Measurements from ENCODE around the gene RABGAP1.

Gene RABGAP1

GRCh38 chr9:122998448-122998847, 57.6 kb downstream of the RABGAP1 start:
- H3K27me3 ChIP-seq (replicated peaks; ENCODE audit: insufficient read depth, low read length): no peaks in the 10 kb centered on the region
- no peak overlapping the region for H2AFZ ChIP-seq (ENCODE audit: low read length)
- no peak overlapping the region for H3K4me3 ChIP-seq (ENCODE audit: low read length)
- no peak for TF ChIP-seq EZH2 (optimal IDR thresholded peaks at IDR 0.05; ENCODE audit: low read depth, low read length)
- TF ChIP-seq, protein P1, sequence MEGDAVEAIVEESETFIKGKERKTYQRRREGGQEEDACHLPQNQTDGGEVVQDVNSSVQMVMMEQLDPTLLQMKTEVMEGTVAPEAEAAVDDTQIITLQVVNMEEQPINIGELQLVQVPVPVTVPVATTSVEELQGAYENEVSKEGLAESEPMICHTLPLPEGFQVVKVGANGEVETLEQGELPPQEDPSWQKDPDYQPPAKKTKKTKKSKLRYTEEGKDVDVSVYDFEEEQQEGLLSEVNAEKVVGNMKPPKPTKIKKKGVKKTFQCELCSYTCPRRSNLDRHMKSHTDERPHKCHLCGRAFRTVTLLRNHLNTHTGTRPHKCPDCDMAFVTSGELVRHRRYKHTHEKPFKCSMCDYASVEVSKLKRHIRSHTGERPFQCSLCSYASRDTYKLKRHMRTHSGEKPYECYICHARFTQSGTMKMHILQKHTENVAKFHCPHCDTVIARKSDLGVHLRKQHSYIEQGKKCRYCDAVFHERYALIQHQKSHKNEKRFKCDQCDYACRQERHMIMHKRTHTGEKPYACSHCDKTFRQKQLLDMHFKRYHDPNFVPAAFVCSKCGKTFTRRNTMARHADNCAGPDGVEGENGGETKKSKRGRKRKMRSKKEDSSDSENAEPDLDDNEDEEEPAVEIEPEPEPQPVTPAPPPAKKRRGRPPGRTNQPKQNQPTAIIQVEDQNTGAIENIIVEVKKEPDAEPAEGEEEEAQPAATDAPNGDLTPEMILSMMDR (IDR thresholded peaks at IDR 0.05; ENCODE audit: low read length): no peak
- no peak for TF ChIP-seq EZH2phosphoT487 (IDR thresholded peaks at IDR 0.05; ENCODE audit: low read length)
- no peaks in the 10 kb centered on the region for H3K9me2 ChIP-seq (replicated peaks; ENCODE audit: insufficient read depth, low read length)
- no peaks in the 10 kb centered on the region for H3K9me3 ChIP-seq (replicated peaks; ENCODE audit: insufficient read depth, low read length)
- no peaks in the 10 kb centered on the region for H3K4me1 ChIP-seq (ENCODE audit: low read length)
- no peaks in the 10 kb centered on the region for H3K36me3 ChIP-seq (replicated peaks; ENCODE audit: insufficient read depth, low read length)
- no peaks in the 10 kb centered on the region for H3K79me2 ChIP-seq (ENCODE audit: low read length)
- no peak overlapping the region for H3K27ac ChIP-seq (ENCODE audit: low read length)
- H3K4me2 ChIP-seq (ENCODE audit: low read depth, low read length): no peak overlapping the region
- H3F3A ChIP-seq (ENCODE audit: insufficient read depth, low read length): no peaks in the 10 kb centered on the region
- no peaks in the 10 kb centered on the region for H4K20me1 ChIP-seq (ENCODE audit: insufficient read depth, low read length)
- H3K9ac ChIP-seq (ENCODE audit: low read length): no peak overlapping the region
- DNase-seq: no peak

- Histone ChIP-seq H3K79me2 (ENCODE audit: low read length) (no peaks in the 10 kb centered on the region), H4K20me1 (ENCODE audit: insufficient read depth, low read length) (no peaks in the 10 kb centered on the region), H3K9ac (ENCODE audit: low read length) (no peak overlapping the region), H3K4me1 (ENCODE audit: low read length) (no peaks in the 10 kb centered on the region), H3K4me2 (ENCODE audit: low read depth, low read length) (no peak overlapping the region), H3K4me3 (ENCODE audit: low read length) (no peak overlapping the region), H3K36me3 (replicated peaks; ENCODE audit: insufficient read depth, low read length) (no peaks in the 10 kb centered on the region), H3K9me3 (replicated peaks; ENCODE audit: insufficient read depth, low read length) (no peaks in the 10 kb centered on the region), H3F3A (ENCODE audit: insufficient read depth, low read length) (no peaks in the 10 kb centered on the region), H3K27me3 (replicated peaks; ENCODE audit: insufficient read depth, low read length) (no peaks in the 10 kb centered on the region), H3K27ac (ENCODE audit: low read length) (no peak overlapping the region), H2AFZ (ENCODE audit: low read length) (no peak overlapping the region), H3K9me2 (replicated peaks; ENCODE audit: insufficient read depth, low read length) (no peaks in the 10 kb centered on the region)
- TF ChIP-seq EZH2 (optimal IDR thresholded peaks at IDR 0.05; ENCODE audit: low read depth, low read length) (no peak), EZH2phosphoT487 (IDR thresholded peaks at IDR 0.05; ENCODE audit: low read length) (no peak)
- TF ChIP-seq, protein P1 (IDR thresholded peaks at IDR 0.05; ENCODE audit: low read length): no peak
- DNase-seq: no peak
Measured at GRCh38 chr9:123000371-123001068, 59.7 kb downstream of the RABGAP1 start.

GRCh38 chr9:123002754-123003153, 61.9 kb downstream of the RABGAP1 start:
- no peaks in the 10 kb centered on the region for H3K4me1 ChIP-seq (ENCODE audit: low read length)
- no peak overlapping the region for H3K27ac ChIP-seq (ENCODE audit: low read length)
- no peak for DNase-seq
- TF ChIP-seq, protein P1 (IDR thresholded peaks at IDR 0.05; ENCODE audit: low read length): no peak
- TF ChIP-seq EZH2 (optimal IDR thresholded peaks at IDR 0.05; ENCODE audit: low read depth, low read length): no peak
- no peaks in the 10 kb centered on the region for H3K9me3 ChIP-seq (replicated peaks; ENCODE audit: insufficient read depth, low read length)
- H2AFZ ChIP-seq (ENCODE audit: low read length): no peak overlapping the region
- no peaks in the 10 kb centered on the region for H3F3A ChIP-seq (ENCODE audit: insufficient read depth, low read length)
- H3K9me2 ChIP-seq (replicated peaks; ENCODE audit: insufficient read depth, low read length): no peaks in the 10 kb centered on the region
- no peaks in the 10 kb centered on the region for H4K20me1 ChIP-seq (ENCODE audit: insufficient read depth, low read length)
- H3K27me3 ChIP-seq (replicated peaks; ENCODE audit: insufficient read depth, low read length): no peaks in the 10 kb centered on the region
- H3K9ac ChIP-seq (ENCODE audit: low read length): no peak overlapping the region
- H3K36me3 ChIP-seq (replicated peaks; ENCODE audit: insufficient read depth, low read length): no peaks in the 10 kb centered on the region
- H3K4me3 ChIP-seq (ENCODE audit: low read length): no peak overlapping the region
- no peak overlapping the region for H3K4me2 ChIP-seq (ENCODE audit: low read depth, low read length)
- no peaks in the 10 kb centered on the region for H3K79me2 ChIP-seq (ENCODE audit: low read length)
